GM10266 (cell line): ENCODE data around the gene ZBTB37.

Experiments used
- DNase-seq: peaks from one replicate; pipeline ENCODE4 v3.0.0; 2012; ENCODE audit errors: extremely low spot score
- CTCF ChIP-seq: IDR thresholded peaks from 2 replicates; pipeline ENCODE4 v1.5.1; 2012; ENCODE audit warnings: mild to moderate bottlenecking, low read depth; ENCODE audit not compliant: control insufficient read depth, insufficient read depth; ENCODE audit errors: missing control alignments

ZBTB37 gene

GRCh38 chr1:173913111-173913510 is 44.9 kb downstream of the ZBTB37 start:
- no peak for DNase-seq
- TF ChIP-seq CTCF, result no peak

GRCh38 chr1:173914366-173914871 is 46.2 kb downstream of the ZBTB37 start:
- TF ChIP-seq CTCF, result peak; percentile 60
- DNase-seq, result peak; percentile 40

- DNase-seq, result no peak
- no peak for TF ChIP-seq CTCF
These were observed 47.4 kb downstream of the ZBTB37 start for GRCh38 chr1:173915596-173915995.

- no peak for DNase-seq
- TF ChIP-seq CTCF, result no peak
These were observed 48.5 kb downstream of the ZBTB37 start for GRCh38 chr1:173916667-173917066.

- DNase-seq, result no peak
- TF ChIP-seq CTCF, result no peak
These were observed 49.0 kb downstream of the ZBTB37 start, which contains the start of gene SERPINC1 for GRCh38 chr1:173917149-173917548. Gene SERPINC1, minus strand, starts transcription at chr1:173917327. Its CDS starts 68 bp downstream, at chr1:173917259.

GRCh38 chr1:173917635-173918493 is 49.7 kb downstream of the ZBTB37 start:
- no peak for TF ChIP-seq CTCF
- DNase-seq, result no peak

GRCh38 chr1:173920861-173921260 is 52.7 kb downstream of the ZBTB37 start:
- TF ChIP-seq CTCF, result no peak
- DNase-seq, result no peak
